T-helper 1 cell (primary cell): ENCODE results near the gene IGF2BP2.
"Not testable (repeated sequence)": the region's sequence is repeated elsewhere in the genome, so short reads cannot be mapped to it uniquely, and the experiment has no call there.

Experiments
- DNase-seq, 5 donors: peaks; one replicate each; pipeline ENCODE4 v3.0.0-alpha.2; 2012 to 2020
- total RNA-seq, 4 donors: gene quantifications; one replicate each; lab custom pipeline; 2026; lab: John Stamatoyannopoulos, UW

IGF2BP2 gene
- 0 to 0.12 (median 0) reads per million in 4 donors for total RNA-seq

- DNase-seq, result peak; percentile 9 to 43 (median 16)
Observed at GRCh38 chr3:185825006-185825638, at the start of gene IGF2BP2. IGF2BP2 (minus strand) TSS chr3:185825042; CDS start chr3:185824960, 82 bp downstream.

GRCh38 chr3:185874119-185874518 is 49.3 kb upstream of the IGF2BP2 start:
- DNase-seq, result no peak

GRCh38 chr3:185867650-185868049 is 42.8 kb upstream of the IGF2BP2 start:
- no peak for DNase-seq

- no peak for DNase-seq
Observed at GRCh38 chr3:185866995-185867394, 42.2 kb upstream of the IGF2BP2 start.

GRCh38 chr3:185866555-185866954 is 41.7 kb upstream of the IGF2BP2 start:
- no peak for DNase-seq

GRCh38 chr3:185865247-185865646 is 40.4 kb upstream of the IGF2BP2 start:
- DNase-seq, result no peak

GRCh38 chr3:185864767-185865166 is 39.9 kb upstream of the IGF2BP2 start:
- DNase-seq, result no peak

GRCh38 chr3:185862920-185863319 is 38.1 kb upstream of the IGF2BP2 start:
- DNase-seq, result no peak

- DNase-seq, result no peak
Observed at GRCh38 chr3:185859294-185859972, 34.6 kb upstream of the IGF2BP2 start.

GRCh38 chr3:185858502-185859225 is 33.8 kb upstream of the IGF2BP2 start:
- no peak for DNase-seq

GRCh38 chr3:185857208-185857607 is 32.4 kb upstream of the IGF2BP2 start:
- DNase-seq, result no peak

GRCh38 chr3:185856652-185857051 is 31.8 kb upstream of the IGF2BP2 start:
- DNase-seq, result no peak

GRCh38 chr3:185853771-185854170 is 28.9 kb upstream of the IGF2BP2 start:
- not testable (repeated sequence) for DNase-seq

- DNase-seq, result no peak
Observed at GRCh38 chr3:185852635-185853034, 27.8 kb upstream of the IGF2BP2 start.

- DNase-seq, result no peak
Observed at GRCh38 chr3:185851959-185852358, 27.1 kb upstream of the IGF2BP2 start.

GRCh38 chr3:185851046-185851445 is 26.2 kb upstream of the IGF2BP2 start:
- DNase-seq, result no peak

GRCh38 chr3:185847506-185847905 is 22.7 kb upstream of the IGF2BP2 start:
- no peak for DNase-seq

- DNase-seq, result no peak
Observed at GRCh38 chr3:185846037-185846436, 21.2 kb upstream of the IGF2BP2 start.

GRCh38 chr3:185844051-185844450 is 19.2 kb upstream of the IGF2BP2 start:
- DNase-seq, result no peak

GRCh38 chr3:185843635-185844034 is 18.8 kb upstream of the IGF2BP2 start:
- DNase-seq, result no peak

- no peak for DNase-seq
Observed at GRCh38 chr3:185843126-185843525, 18.3 kb upstream of the IGF2BP2 start.

- no peak for DNase-seq
Observed at GRCh38 chr3:185842241-185842640, 17.4 kb upstream of the IGF2BP2 start.

- DNase-seq, result not testable (repeated sequence)
Observed at GRCh38 chr3:185838417-185838989, 13.7 kb upstream of the IGF2BP2 start.
